ENCODE measurements around the gene KRTAP5-5.
"Not testable (repeated sequence)": the region's sequence is repeated elsewhere in the genome, so short reads cannot be mapped to it uniquely, and the experiment has no call there.

Gene KRTAP5-5

DNA sequence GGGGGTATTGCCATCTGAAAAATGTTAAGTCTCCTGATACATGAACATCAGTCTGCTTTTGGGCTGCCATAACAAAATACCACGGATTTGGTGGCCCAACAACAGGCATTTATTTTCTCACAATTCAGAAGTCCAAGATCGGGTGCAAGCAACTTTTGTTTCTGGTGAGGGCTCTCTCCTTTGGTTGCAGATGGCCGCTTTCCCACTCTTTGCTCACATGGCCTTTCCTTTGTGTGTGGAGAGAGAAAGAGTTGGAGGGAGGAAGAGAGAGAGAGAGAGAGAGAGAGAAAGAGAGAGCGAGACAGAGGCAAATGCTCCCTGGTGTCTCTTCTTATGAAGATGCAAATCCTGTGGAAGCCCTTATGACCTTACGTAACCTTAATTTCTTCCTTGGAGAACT lies 28.9 kb upstream of the KRTAP5-5 start:
- Mint-ChIP-seq H3K4me1 (ENCODE audit: low read depth) (peaks cover 1% of the 10 kb centered on the region), H3K9me3 (ENCODE audit: low read depth) (no peaks in the 10 kb centered on the region), H3K36me3 (no peaks in the 10 kb centered on the region), H3K27ac (no peak overlapping the region), H3K4me3 (no peak overlapping the region), H3K27me3 (peaks cover 37% of the 10 kb centered on the region)

DNA sequence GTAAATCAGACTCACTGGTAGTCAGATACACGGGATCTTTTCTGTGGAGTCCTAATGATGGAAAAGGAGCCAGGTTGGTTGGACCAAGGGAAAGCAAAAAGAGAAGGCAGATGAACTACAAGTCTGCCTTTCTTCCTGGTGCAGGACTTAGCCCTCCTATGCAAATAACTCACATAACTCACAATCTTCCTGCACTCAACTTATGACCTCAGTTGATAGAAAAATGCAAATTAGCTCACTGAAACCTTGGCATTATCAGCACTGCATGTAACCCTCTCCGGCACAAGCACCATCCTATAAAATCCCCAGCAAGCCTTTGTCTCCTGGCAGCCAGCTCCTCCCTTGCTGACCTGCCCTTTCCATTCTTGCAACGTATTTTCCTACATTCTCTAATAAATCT lies 27.9 kb upstream of the KRTAP5-5 start:
- not testable (repeated sequence) for H3K27ac Mint-ChIP-seq; H3K36me3 Mint-ChIP-seq; H3K4me3 Mint-ChIP-seq; H3K9me3 Mint-ChIP-seq (ENCODE audit: low read depth); H3K4me1 Mint-ChIP-seq (ENCODE audit: low read depth)
- H3K27me3 Mint-ChIP-seq, result peaks cover 34% of the 10 kb centered on the region

DNA sequence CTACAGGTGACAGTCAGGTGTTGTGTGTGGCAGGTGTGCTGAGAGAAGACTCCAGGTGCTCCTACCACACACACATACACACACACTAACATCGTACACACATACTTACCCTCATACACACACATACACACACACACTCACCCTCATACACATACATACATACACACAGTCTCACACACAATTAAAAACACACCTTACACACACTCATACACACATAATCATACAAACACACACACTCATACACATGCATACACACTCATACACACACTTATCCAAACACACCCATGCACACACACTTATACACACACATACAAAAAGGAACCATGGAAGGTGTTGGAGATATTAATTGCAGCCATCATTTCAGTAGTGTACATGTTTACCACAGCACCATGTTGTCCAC lies 25.9 kb upstream of the KRTAP5-5 start:
- H3K27me3 Mint-ChIP-seq, result peaks cover 28% of the 10 kb centered on the region
- no peaks in the 10 kb centered on the region for H3K9me3 Mint-ChIP-seq (ENCODE audit: low read depth)
- no peaks in the 10 kb centered on the region for H3K4me1 Mint-ChIP-seq (ENCODE audit: low read depth)
- H3K4me3 Mint-ChIP-seq, result no peak overlapping the region
- H3K36me3 Mint-ChIP-seq, result no peaks in the 10 kb centered on the region
- no peak overlapping the region for H3K27ac Mint-ChIP-seq

DNA sequence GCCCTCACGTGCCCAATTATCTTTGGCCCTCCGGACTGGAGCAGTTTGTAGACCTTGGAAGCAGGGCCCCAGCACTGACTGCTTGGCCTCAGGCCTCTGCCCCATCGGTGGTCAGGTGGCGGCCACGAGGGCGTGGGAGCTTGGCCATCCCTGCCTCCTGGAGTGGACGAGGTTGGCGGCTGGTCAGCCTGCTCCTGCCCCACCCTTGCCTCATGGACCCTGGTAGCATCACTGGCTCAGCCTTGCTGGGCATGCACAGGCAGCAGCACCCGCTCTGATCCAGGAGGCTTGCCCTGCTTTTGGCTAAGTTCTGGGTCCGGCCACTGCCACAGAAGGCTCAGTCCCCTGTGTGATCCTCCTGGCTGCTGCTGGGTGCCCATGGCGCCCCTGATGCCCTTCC lies 25.4 kb upstream of the KRTAP5-5 start:
- Mint-ChIP-seq H3K4me1 (ENCODE audit: low read depth) (no peaks in the 10 kb centered on the region), H3K27me3 (peaks cover 28% of the 10 kb centered on the region), H3K4me3 (no peak overlapping the region), H3K27ac (no peak overlapping the region), H3K9me3 (ENCODE audit: low read depth) (no peaks in the 10 kb centered on the region), H3K36me3 (no peaks in the 10 kb centered on the region)

DNA sequence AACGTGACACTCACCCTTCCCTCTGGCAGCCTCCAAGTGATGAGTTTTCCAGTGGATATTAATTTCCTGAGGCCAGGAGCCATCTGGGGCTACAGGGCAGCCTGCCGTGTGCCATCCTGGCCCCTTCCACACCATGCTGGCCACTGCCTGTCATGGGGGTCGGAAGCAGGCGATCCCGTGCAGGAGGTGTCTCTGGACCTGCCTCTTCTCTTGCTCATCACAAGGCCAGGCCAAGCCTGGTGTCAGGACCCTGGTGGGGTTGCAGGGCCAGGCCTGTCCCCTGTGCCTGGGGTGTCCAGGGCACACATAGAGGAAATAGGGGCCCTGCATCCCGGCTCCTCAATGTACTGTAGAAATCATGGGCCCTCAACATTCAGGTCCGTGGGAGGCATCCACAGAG lies 24.9 kb upstream of the KRTAP5-5 start:
- Mint-ChIP-seq H3K9me3 (ENCODE audit: low read depth) (no peaks in the 10 kb centered on the region), H3K27ac (no peak overlapping the region), H3K4me1 (ENCODE audit: low read depth) (no peaks in the 10 kb centered on the region), H3K36me3 (no peaks in the 10 kb centered on the region), H3K27me3 (peaks cover 25% of the 10 kb centered on the region), H3K4me3 (no peak overlapping the region)

DNA sequence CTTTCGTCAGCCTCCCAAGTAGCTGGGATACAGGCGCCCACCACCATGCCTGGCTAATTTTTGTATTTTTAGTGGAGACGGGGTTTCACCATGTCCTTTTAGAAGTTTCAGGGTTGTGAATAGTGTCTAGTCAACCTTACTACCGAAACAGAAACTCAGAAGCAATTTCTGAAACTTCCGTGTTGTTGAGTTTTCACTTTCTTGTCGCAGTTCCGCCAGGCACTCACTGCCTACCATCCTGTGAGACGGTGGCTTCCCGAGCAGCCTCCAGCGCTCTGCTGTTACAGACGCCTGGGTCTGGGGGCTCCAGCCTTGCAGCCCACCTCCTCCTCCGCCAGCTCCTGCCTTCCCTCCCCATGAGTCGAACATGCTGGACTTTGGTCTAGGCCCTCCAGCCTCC lies 23.7 kb upstream of the KRTAP5-5 start:
- not testable (repeated sequence) for H3K4me3 Mint-ChIP-seq; H3K36me3 Mint-ChIP-seq; H3K4me1 Mint-ChIP-seq (ENCODE audit: low read depth); H3K27ac Mint-ChIP-seq; H3K9me3 Mint-ChIP-seq (ENCODE audit: low read depth)
- H3K27me3 Mint-ChIP-seq, result peaks cover 21% of the 10 kb centered on the region

DNA sequence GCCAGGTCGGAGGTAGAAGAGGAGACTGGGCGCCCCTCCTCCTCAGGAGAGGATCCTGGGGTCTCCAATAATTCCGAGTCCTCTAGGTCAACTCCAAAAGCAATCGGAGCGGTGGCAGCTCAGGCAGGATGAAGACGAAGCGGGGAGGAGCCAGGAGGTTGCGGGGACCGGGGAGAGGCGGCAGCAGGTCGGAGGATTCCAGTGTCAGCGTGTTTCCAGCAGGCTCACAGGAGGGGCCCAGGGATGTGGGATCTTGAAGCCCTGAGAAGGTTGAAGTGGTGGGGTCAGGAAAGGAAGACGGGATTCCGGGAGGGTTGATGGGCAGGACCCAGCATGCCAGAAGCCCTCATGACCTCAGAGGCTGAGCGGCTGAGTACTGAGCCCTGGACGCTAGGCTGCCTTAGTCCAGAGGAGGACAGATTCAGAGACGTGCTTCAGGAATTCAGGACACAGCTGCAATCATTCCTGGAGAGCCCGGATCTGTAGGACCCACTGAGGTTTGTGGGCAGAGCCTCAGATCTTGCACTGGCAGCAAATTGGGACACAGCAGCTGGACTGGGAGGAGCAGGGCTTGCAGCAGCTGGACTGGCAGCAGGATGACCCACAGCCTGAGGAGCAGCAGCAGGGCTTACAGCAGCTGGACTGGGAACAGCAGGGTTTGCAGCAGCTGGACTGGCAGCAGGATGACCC lies 22.3 kb upstream of the KRTAP5-5 start:
- not testable (repeated sequence) for H3K4me3 Mint-ChIP-seq; H3K4me1 Mint-ChIP-seq (ENCODE audit: low read depth); H3K9me3 Mint-ChIP-seq (ENCODE audit: low read depth); H3K27ac Mint-ChIP-seq; H3K36me3 Mint-ChIP-seq
- H3K27me3 Mint-ChIP-seq, result peaks cover 18% of the 10 kb centered on the region

DNA sequence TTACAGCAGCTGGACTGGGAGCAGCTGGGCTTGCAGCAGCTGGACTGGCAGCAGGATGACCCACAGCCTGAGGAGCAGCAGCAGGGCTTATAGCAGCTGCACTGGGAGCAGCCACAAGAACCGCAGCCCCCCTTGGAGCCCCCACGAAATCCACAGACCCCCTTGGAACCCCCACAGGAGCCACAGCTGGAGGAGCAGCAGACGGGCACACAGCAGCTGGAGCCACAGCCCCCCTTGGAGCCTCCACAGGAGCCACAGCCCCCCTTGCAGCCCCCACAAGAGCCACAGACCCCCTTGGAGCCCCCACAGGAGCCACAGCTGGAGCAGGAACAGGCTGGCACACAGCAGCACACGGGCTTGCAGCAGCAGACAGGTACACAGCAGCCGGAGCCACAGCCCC lies 21.7 kb upstream of the KRTAP5-5 start:
- not testable (repeated sequence) for H3K4me3 Mint-ChIP-seq; H3K4me1 Mint-ChIP-seq (ENCODE audit: low read depth); H3K36me3 Mint-ChIP-seq; H3K9me3 Mint-ChIP-seq (ENCODE audit: low read depth); H3K27ac Mint-ChIP-seq
- H3K27me3 Mint-ChIP-seq, result peaks cover 15% of the 10 kb centered on the region

DNA sequence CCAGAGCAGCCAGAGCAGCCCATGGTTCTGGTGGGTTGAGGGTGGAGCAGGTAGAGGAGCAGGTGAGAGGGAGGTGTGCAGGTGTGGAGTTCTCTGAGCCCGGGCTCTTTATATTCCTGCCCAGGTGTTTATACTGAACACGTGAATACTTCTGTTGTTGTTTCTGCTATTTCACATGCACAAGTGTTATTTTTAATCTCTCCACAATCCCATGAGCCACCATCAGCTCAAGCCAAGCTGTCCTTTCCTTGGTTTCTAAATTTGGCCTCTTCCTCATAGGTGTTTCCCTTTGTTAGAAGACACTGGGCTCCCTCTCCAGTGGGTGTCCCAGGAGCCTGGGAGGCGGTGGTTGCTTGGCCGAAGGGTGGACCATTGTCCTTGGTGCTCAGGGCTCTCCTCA lies 21.2 kb upstream of the KRTAP5-5 start, which contains the start of gene KRTAP5-3:
Gene KRTAP5-3, minus strand, starts transcription at position 101 of the 400 bp plus-strand sequence. Its CDS starts 78 bp downstream, at position 23.
- H3K36me3 Mint-ChIP-seq, result no peaks in the 10 kb centered on the region
- H3K4me3 Mint-ChIP-seq, result no peak within 1 kb of the TSS
- peaks cover 11% of the 10 kb centered on the region for H3K27me3 Mint-ChIP-seq
- no peaks in the 10 kb centered on the region for H3K4me1 Mint-ChIP-seq (ENCODE audit: low read depth)
- H3K27ac Mint-ChIP-seq, result no peak within 1 kb of the TSS
- H3K9me3 Mint-ChIP-seq (ENCODE audit: low read depth), result no peaks in the 10 kb centered on the region

DNA sequence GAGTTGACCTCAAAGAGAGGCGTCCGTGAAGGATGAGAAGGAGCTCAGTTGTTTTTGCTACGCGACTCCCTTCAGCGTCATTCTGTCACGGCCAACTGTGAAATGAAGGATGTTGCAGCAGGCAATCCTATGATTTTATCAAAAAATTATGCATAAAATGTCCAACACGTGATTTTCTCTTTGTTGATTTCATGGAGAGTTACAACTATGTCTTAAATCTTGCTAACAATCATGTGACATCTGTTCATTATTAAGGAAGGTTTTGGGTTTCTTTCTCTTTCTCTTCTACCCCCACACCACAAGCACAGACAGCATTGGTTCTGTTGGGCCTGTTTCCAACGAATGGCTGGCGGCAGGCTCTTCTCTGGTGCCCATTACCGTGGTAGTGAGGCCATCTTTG lies 11.3 kb upstream of the KRTAP5-5 start:
- Mint-ChIP-seq H3K27ac (no peak overlapping the region), H3K4me1 (ENCODE audit: low read depth) (peaks cover 5% of the 10 kb centered on the region), H3K27me3 (peaks cover 32% of the 10 kb centered on the region), H3K9me3 (ENCODE audit: low read depth) (no peaks in the 10 kb centered on the region), H3K4me3 (no peak overlapping the region), H3K36me3 (no peaks in the 10 kb centered on the region)

DNA sequence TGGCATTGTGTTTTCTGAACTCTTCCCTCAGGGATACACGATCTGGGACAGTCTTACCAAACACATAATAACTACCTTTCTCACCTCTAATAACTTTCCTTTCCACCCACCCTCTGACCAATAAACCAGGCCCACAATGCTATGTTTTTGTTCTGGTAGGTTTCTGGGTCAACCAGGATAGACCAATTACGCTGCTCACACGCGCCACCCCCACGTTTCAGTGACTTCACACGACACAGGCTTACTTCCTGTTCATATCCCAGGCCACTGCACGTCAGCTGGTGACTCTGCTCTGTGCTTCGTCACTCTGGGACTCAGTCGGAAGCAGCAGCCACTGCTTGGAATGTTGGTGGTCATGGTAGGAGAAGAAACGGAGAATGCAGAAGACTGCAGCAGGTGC lies 10.1 kb upstream of the KRTAP5-5 start:
- Mint-ChIP-seq H3K27ac (no peak overlapping the region), H3K9me3 (ENCODE audit: low read depth) (no peaks in the 10 kb centered on the region), H3K4me1 (ENCODE audit: low read depth) (peaks cover 5% of the 10 kb centered on the region), H3K27me3 (peaks cover 32% of the 10 kb centered on the region), H3K36me3 (no peaks in the 10 kb centered on the region), H3K4me3 (no peak overlapping the region)

DNA sequence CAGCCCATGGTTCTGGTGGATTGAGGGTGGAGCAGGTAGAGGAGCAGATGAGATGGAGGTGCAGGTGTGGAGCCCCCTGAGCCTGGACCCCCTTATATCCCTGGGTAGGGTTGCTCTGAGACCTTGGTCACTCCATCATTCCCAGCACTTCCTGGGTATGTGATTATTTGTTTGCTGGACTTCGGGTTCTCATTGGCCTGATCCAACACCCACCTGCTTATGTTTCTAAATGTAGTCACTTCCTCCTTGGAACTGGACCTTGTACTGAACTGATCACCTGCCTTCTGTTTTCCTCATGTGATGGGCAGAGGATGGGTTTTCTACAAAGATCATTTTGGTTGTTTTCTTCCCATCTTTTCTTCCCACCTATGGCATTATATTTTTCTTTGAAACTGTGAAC lies 7.5 kb upstream of the KRTAP5-5 start, which contains the start of gene KRTAP5-4:
Gene KRTAP5-4, minus strand, starts transcription at position 53 of the 400 bp plus-strand sequence. Its CDS starts 45 bp downstream, at position 8.
- Mint-ChIP-seq H3K4me1 (ENCODE audit: low read depth) (peaks cover 5% of the 10 kb centered on the region), H3K9me3 (ENCODE audit: low read depth) (no peaks in the 10 kb centered on the region), H3K4me3 (no peak within 1 kb of the TSS), H3K27ac (no peak within 1 kb of the TSS), H3K36me3 (no peaks in the 10 kb centered on the region), H3K27me3 (peaks cover 15% of the 10 kb centered on the region)

DNA sequence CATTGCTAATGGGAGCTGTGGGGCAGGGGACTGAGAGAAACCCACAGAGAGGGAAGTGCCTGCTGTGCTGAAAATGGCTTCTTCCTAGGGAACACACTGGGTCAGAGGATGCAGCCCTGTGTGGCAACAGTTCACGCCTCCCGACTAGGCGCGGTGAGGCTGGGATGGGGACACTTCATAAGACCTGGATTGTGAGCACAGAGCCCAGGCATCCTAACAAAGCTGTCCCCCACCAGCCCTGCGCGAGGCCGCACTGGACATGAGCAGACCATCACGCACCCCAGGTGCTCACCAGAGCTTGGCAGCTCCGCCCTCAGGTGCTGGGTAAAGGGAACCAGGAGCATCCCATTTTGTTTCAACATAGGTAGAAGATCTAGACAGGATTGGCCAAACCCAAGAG lies 5.9 kb upstream of the KRTAP5-5 start:
- H3K36me3 Mint-ChIP-seq, result no peaks in the 10 kb centered on the region
- H3K4me1 Mint-ChIP-seq (ENCODE audit: low read depth), result peaks cover 3% of the 10 kb centered on the region
- no peaks in the 10 kb centered on the region for H3K9me3 Mint-ChIP-seq (ENCODE audit: low read depth)
- H3K27ac Mint-ChIP-seq, result no peak overlapping the region
- peaks cover 9% of the 10 kb centered on the region for H3K27me3 Mint-ChIP-seq
- H3K4me3 Mint-ChIP-seq, result no peak overlapping the region

DNA sequence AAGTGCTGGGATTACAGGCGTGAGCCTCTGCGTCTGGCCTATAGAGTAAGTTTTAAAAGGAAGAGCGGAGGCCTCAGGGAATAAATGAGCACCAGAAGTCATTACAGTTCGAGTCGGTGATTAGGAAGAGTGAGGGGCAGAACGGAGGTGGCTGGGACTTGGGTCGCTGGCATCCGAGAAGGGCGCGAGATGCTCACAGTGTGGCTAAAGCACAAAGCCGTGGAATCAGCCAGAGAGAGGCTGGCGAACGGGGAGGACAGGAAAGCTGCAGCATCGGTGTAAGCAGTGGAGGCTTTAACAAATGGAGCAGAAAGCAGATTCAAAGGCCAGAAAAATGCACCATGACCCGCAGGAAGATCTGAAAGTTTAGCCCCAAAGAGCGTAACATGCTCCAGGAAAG lies 5.0 kb upstream of the KRTAP5-5 start:
- Mint-ChIP-seq H3K27me3 (peaks cover 11% of the 10 kb centered on the region), H3K36me3 (no peaks in the 10 kb centered on the region), H3K4me3 (no peak overlapping the region), H3K4me1 (ENCODE audit: low read depth) (peaks cover 3% of the 10 kb centered on the region), H3K9me3 (ENCODE audit: low read depth) (no peaks in the 10 kb centered on the region), H3K27ac (no peak overlapping the region)

DNA sequence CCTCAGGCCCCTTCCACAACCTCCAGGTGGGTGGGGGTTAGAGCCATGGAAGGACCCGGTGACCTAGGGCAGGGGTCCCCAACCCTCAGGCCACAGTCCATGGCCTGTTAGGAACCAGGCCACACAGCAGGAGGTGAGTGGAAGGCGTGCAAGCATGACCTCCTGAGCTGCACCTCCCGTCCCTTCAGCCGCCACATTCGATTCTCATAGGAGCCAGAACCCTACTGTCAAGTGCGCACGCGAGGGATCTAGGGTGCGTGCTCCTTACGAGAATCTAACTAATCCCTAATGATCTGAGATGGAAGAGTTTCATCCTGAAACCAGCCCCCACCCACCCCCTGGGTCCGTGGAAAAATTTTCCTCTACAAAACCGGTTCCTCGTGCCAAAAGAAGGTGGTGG lies 4.0 kb upstream of the KRTAP5-5 start:
- Mint-ChIP-seq H3K4me3 (no peak overlapping the region), H3K27me3 (peaks cover 9% of the 10 kb centered on the region), H3K9me3 (ENCODE audit: low read depth) (no peaks in the 10 kb centered on the region), H3K36me3 (no peaks in the 10 kb centered on the region), H3K4me1 (ENCODE audit: low read depth) (peaks cover 3% of the 10 kb centered on the region), H3K27ac (no peak overlapping the region)
